ENCODE data around the gene ABCA3.
"Not testable (repeated sequence)": the region's sequence is repeated elsewhere in the genome, so short reads cannot be mapped to it uniquely, and the experiment has no call there.

The ABCA3 gene

DNA sequence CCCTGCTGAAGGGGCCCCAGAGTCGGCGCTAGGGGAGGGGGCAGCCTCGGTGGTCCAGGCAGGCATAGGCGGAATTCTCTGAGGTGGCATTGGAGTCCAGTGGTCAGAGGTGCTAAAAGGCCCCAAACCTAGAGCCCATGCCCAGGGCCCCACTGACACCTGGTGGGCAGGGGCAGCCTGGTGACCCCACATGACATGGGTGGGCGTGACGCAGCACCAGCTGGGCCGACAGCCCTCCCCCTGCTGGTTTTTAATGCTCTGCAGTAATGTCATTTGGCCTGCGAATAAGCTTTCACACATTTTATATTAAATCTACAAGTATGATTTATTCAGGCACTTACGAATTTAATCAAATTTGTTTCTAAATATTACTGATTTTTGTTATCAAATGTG lies 70.5 kb downstream of the ABCA3 start:
- no peak overlapping the region for H3K4me3 ChIP-seq (ENCODE audit: control insufficient read depth, low read depth, low read length)
- no peak for DNase-seq (ENCODE audit: low read depth)
- TF ChIP-seq, protein P1, sequence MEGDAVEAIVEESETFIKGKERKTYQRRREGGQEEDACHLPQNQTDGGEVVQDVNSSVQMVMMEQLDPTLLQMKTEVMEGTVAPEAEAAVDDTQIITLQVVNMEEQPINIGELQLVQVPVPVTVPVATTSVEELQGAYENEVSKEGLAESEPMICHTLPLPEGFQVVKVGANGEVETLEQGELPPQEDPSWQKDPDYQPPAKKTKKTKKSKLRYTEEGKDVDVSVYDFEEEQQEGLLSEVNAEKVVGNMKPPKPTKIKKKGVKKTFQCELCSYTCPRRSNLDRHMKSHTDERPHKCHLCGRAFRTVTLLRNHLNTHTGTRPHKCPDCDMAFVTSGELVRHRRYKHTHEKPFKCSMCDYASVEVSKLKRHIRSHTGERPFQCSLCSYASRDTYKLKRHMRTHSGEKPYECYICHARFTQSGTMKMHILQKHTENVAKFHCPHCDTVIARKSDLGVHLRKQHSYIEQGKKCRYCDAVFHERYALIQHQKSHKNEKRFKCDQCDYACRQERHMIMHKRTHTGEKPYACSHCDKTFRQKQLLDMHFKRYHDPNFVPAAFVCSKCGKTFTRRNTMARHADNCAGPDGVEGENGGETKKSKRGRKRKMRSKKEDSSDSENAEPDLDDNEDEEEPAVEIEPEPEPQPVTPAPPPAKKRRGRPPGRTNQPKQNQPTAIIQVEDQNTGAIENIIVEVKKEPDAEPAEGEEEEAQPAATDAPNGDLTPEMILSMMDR (conservative IDR thresholded peaks at IDR 0.05; ENCODE audit: control insufficient read depth, insufficient read depth, low read depth, low read length) = no peak

DNA sequence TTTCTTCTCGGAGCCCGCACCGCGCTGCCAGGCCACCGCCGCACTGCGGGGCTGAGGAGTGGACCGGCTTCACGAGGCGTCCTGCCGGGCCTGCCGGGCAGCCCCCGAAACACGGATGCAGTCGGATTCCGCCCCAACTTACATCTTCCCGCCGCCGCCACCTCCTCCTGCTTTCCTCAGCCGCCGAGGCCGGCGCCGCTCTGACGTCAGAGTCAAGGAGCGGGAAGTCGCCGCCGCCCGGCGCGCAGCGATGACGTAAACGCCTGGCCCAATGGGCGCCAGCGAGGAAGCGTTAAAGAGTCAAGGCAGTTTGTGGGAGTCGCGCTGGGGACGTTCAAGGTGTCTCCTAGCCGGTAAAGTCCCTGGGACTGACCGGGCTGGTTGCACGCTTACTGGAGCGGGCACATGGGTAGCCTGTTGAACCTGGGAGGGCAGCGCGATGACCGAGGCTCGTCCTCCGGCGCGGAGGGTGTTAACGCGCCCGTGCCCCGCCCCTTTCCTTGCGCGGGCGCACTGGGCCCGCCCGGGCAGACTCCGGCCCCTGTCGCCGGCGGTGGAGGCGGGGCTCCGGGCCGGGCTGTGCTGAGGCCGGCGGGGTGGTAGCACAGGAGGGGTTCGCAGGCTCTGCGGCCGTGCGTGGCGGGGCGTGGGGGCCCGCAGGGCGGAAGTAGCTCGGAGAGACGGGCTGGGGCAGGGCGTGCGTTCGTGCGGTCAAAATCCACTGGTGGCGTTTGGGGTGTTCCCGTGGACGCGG lies 72.4 kb downstream of the ABCA3 start, which contains the start of gene RNPS1:
RNPS1 (minus strand) TSS at position 214 of the 754 bp plus-strand sequence. CDS start 3,483 bp downstream, outside the sequence.
- TF ChIP-seq, protein P1 (conservative IDR thresholded peaks at IDR 0.05; ENCODE audit: control insufficient read depth, insufficient read depth, low read depth, low read length) = no peak
- peak within 1 kb of the TSS; percentile 81 for H3K4me3 ChIP-seq (ENCODE audit: control insufficient read depth, low read depth, low read length)
- DNase-seq (ENCODE audit: low read depth) = peak; percentile 93

DNA sequence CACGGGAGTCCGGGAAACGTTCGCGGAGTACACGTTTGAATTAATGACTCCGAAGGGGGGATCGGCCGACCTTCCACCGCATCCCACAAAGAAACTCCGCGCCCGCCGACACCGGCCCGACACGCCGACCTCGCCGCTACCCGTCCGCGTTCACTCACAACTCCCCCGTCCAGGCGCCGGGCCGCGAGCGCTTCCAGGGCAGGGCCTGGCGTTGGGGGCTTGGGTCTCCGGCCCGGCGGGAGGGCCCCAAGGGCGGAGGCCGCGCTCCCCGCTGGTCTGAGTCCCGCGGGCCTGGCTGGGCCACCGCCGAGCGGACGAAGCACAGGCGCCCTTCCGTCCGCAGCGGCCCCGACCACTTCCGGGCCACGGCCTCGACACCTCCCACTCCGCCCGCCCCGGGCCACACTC lies 73.0 kb downstream of the ABCA3 start:
- DNase-seq (ENCODE audit: low read depth) = not testable (repeated sequence)
- peak overlapping the region; percentile 81 for H3K4me3 ChIP-seq (ENCODE audit: control insufficient read depth, low read depth, low read length)

DNA sequence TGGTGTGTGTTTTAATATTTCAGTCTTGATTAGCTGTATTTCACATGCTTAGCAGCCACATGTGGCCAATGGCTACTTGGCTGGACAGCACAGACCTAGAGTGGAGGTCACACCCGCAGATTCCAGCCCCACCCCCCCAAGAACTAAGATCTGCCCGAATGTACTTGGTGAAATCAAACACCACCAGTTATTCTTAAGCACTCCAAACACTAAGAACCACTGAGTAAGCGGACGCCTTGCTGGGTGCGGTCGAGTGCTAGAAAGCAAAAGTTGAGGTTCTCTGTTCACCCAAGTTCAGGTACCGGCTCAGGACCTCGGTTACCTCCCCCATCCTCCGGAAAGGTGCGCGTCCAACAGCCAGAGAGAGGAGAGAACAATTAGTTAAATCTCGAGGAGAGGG lies 73.6 kb downstream of the ABCA3 start:
- DNase-seq (ENCODE audit: low read depth) = peak; percentile 50
- H3K4me3 ChIP-seq (ENCODE audit: control insufficient read depth, low read depth, low read length) = peak overlapping the region; percentile 81

- not testable (repeated sequence) for DNase-seq (ENCODE audit: low read depth); H3K4me3 ChIP-seq (ENCODE audit: control insufficient read depth, low read depth, low read length)
These were observed 77.5 kb downstream of the ABCA3 start for GRCh38 chr16:2263026-2263425.

- no peak for DNase-seq (ENCODE audit: low read depth)
- TF ChIP-seq, protein P1 (conservative IDR thresholded peaks at IDR 0.05; ENCODE audit: control insufficient read depth, insufficient read depth, low read depth, low read length) = no peak
- H3K4me3 ChIP-seq (ENCODE audit: control insufficient read depth, low read depth, low read length) = no peak overlapping the region
These were observed 80.3 kb downstream of the ABCA3 start for GRCh38 chr16:2260250-2260649.

DNA sequence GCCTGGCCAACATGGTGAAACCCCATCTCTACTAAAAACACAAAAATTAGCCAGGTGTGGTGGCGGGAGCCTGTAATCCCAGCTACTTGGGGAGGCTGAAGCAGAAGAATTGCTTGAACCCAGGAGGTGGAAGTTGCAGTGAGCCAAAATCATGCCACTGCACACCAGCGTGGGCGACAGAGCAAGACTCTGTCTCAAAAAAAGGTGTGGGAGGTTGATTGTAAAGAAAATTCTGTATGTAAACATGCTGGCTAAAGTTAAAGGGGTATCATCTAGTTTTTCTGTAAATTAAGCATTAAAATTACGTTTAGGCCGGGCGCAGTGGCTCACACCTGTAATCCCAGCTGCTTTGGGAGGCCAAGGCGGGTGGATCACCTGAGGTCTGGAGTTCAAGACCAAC lies 82.0 kb downstream of the ABCA3 start:
- DNase-seq (ENCODE audit: low read depth); H3K4me3 ChIP-seq (ENCODE audit: control insufficient read depth, low read depth, low read length): not testable (repeated sequence)

DNA sequence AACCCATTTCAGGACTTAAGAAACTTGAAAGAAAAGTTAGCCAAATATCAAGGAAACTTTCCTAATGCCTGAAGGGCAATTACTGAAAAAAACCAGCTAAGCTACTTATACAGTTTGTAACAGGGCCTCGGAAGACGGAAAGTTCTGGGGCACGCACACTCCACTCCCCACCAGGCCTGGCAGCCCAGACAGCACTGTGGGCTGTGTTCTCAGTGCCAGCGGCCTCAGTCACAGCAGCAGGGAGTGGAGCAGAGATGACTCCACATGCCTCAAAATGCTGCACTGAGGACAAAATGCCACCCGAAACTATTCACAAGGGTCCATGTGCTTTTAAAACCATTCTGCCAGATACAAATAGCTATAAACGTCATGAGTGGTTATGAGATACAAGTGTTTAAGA lies 82.8 kb downstream of the ABCA3 start:
- TF ChIP-seq, protein P1 (conservative IDR thresholded peaks at IDR 0.05; ENCODE audit: control insufficient read depth, insufficient read depth, low read depth, low read length) = no peak
- DNase-seq (ENCODE audit: low read depth) = no peak
- H3K4me3 ChIP-seq (ENCODE audit: control insufficient read depth, low read depth, low read length) = no peak overlapping the region

DNA sequence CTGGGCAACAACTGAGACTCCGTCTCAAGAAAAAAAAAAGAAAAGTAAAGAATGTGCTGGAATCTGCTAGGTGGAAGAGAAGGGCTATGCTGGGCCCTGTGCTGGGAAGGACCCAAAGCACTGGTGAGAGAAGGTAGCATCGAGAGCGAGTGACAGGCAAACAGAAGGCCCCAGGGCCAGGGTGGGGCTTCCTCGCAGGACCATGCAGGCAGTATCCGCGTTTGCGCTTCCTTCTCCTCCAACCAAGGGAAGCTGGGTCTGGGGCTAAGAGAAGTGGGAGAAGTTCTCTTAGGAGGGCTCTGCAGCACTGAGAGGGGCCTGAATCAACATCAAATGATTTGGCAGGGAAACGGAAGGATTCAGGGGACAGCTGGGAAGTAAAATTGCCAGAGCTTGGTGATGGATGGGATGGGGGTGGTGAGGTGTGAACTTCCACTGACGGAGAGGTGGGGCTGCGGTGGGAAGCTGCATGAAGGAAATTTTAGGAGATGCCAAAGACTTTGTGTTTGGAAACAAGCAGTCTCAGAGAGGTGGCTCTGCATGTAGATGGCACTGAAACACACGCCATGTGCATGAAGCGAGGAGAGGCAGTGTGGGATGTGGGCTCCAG lies 83.9 kb downstream of the ABCA3 start:
- TF ChIP-seq, protein P1 (conservative IDR thresholded peaks at IDR 0.05; ENCODE audit: control insufficient read depth, insufficient read depth, low read depth, low read length) = no peak
- no peak for DNase-seq (ENCODE audit: low read depth)
- no peak overlapping the region for H3K4me3 ChIP-seq (ENCODE audit: control insufficient read depth, low read depth, low read length)
